Right ventricle myocardium superior (tissue), 1 donor: ENCODE results near the gene NELL1. TPM values are rescaled to one million over a fixed set of nuclear protein-coding genes. Genes with fewer than 3 reads are reported as not detected.

Experiments used
- ATAC-seq: fragments of 200-7000 bp; cut with Tn5 transposase; one replicate; pipeline ENCODE4 v1.9.1; 2020; ENCODE audit warnings: mild to moderate bottlenecking; ENCODE audit not compliant: poor library complexity
- DNase-seq: peaks from one replicate; pipeline ENCODE4 v3.0.0-alpha.2; 2020
- intact Hi-C: fragments of 100-400 bp; cut with DNase I; formaldehyde crosslinking; loops from one replicate; pipeline ENCODE4 v1.11.2; 2022
- total RNA-seq: library from RNA; stranded (reverse); fragmentation: NEBNext Ultra II Directional; extraction: Animal tissue kit (Norgen Biotek cat#: 25700); gene quantifications from one replicate; pipeline ENCODE4 v1.2.1, GENCODE V29; 2021
- donor health status: DM: no; HTN: yes; CAD: no; lungs with severe emphysema.

The NELL1 gene
- total RNA-seq, 1 donor from 2014 or later = not detected

- ATAC-seq (no peak), DNase-seq (no peak)
- intact Hi-C loops = no loop called here
Observed at GRCh38 chr11:20739577-20739976, 70.2 kb downstream of the NELL1 start.

DNA sequence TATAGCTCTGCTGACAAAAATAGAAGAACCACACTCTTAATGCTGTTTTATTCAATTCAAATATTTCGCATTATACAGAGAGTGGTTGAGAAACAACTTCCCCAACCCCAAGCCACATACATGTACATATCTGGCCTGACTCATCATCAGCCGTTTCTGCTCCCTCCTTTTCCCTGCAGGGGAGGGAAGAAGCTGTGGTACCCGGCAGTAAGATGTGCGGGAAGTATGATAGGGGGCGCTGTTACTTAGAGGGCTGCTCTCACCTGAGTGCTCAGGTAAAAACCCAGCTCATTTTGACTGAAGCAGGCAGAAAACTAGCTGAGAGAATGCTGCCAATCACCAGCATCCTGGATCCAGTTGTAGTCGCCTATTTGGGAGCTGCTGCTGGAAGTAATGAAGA is 85.5 kb downstream of the NELL1 start:
- DNase-seq = no peak
- intact Hi-C loops = no loop called here
- no peak for ATAC-seq

GRCh38 chr11:20759541-20759940 is 90.2 kb downstream of the NELL1 start:
- intact Hi-C loops = no loop called here
- ATAC-seq = no peak
- no peak for DNase-seq

DNA sequence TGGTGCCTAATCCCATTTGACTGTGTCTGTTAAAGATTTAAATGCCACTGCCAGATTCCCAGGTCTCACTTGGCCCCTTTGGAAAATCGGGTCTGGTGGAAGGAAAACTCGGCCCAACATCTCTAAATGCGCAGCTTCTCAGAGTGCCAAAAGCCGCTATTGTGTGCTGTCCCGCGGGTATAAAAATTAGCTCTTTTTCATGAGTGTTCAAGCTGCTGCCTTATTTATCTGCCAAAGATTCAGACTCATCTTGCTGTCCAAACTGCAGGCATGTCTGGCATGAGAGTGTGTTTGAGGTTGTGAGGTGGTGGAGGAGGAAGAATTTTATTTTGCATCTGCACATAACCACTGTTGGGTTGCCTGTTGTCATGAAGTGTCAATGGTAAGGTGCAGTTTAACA is 91.4 kb downstream of the NELL1 start:
- intact Hi-C loops = no loop called here
- DNase-seq (no peak), ATAC-seq (no peak)

DNA sequence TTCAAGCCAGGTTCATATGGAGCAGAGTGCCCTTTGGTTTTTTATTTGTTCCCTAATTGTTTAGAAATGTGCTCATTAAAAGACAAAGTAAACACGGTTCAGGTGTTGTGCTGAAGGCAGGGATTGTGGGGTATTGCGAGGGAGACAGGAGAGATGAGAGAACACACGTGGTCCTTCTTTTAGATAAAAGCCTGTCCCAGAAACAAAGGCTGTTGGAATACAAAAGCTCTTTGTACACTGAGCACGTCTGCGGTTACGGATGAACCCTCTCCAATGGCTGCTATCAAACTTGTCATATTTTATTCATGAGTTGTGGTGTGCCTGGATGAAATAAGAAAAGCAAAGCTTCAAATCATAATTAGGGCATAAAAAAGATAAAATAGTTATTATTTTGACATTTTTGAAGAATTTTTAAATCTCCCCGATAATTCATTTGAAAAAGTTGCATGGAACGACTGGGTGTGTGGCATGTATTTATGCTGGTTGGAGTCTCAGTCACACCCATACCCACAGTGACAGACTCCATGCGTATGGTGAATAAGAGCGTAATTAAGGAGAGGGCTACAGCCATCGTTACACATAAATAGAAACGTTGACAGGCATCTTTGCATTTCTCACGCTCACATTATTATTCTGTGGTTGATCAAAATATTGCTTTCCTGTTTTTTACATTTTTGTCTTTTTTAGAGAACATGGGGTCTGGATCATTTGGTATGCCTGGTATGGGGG is 92.9 kb downstream of the NELL1 start:
- DNase-seq (no peak), ATAC-seq (no peak)
- intact Hi-C loops = no loop called here

- DNase-seq (no peak), ATAC-seq (no peak)
- intact Hi-C loops = no loop called here
Observed at GRCh38 chr11:20762980-20763379, 93.6 kb downstream of the NELL1 start.

- DNase-seq (no peak), ATAC-seq (no peak)
- intact Hi-C loops = no loop called here
Observed at GRCh38 chr11:20770414-20770946, 101.1 kb downstream of the NELL1 start.

DNA sequence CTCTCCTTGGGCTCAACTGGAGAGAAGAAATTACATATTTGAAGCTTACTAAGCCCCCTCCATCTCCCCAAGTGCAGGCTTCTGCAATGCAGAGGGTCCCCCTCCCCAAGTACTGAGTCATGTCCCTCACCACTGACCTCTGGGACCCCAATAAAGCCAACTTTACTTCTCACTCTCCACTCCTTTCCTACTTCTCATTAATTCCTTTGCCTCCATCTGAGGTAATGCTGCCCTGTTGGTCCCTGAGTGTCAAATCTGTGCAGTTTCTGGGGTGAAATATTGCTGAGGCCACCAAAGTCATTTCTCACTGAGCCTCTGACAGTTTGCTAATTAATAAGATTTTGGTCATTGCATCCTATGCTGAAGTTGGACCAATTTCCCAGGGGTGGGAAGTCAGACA is 101.6 kb downstream of the NELL1 start:
- ATAC-seq (no peak), DNase-seq (no peak)
- intact Hi-C loops = no loop called here

GRCh38 chr11:20771681-20772080 is 102.3 kb downstream of the NELL1 start:
- intact Hi-C loops = no loop called here
- ATAC-seq (no peak), DNase-seq (no peak)

GRCh38 chr11:20775331-20775730 is 105.9 kb downstream of the NELL1 start:
- intact Hi-C loops = no loop called here
- ATAC-seq (no peak), DNase-seq (no peak)

DNA sequence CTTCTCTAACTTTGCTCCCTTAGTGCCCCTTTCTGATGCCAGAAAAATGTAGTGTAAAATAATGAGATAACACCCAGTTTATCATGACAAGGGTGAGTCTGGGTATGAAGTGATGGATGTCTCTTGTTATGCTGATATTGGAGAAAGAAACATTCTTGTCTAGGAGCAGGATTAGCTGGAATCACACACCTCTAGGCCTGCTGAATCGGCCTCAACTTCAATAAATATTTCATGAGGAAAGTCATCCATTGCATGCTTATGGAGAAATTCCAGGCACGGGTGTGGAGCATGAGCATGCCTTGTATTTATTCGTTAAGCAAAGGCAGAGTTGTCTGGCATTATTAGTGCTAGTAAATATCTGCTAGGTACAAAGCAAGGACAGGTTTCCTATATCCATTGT is 113.4 kb downstream of the NELL1 start:
- DNase-seq = no peak
- intact Hi-C loops = no loop called here

DNA sequence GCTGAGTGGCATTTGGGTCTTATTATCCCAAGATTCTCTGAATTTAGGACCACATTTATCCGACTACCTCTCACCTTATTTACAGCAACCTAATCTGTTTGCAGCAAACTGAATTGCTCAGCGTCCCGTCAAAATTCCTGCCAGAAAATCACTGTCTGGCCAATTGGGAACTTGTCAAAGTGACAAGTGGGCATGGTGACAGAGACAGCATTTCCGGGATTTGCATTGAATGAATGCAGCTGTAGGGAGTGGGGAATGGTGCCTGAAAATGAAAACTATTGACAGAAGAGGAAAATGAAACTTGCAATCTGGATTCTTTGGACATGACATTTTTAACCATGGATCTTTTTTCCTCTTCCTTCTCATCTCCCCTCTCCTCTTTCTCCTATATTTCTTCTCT is 113.8 kb downstream of the NELL1 start:
- ATAC-seq = no peak
- DNase-seq = no peak
- intact Hi-C loops = no loop called here

More for the DNA sequence above, 113.4 kb downstream of the NELL1 start:
- no peak for ATAC-seq

DNA sequence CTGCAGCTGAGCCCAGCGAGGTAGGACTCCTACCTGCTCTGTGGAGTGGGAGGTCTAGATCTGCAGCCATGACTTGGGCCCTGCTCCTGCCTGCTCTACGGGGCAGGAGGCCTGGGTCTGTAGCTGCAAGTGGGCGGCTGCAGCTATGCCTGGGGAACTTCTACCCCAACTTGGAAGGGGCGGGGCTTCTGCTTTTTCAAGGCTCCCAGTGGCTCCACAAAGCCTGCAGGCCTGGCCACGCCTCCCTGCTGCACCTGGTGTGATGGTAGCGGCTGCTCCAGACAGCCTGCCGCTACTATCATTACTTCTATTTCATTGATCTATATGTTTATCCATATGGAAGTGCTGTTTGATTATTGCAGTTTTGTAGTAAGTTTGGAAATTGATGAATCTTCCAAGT is 121.2 kb downstream of the NELL1 start:
- intact Hi-C loops = no loop called here
- ATAC-seq (no peak), DNase-seq (no peak)

GRCh38 chr11:20795005-20795404 is 125.6 kb downstream of the NELL1 start:
- no peak for ATAC-seq
- DNase-seq = no peak
- intact Hi-C loops = no loop called here

GRCh38 chr11:20808328-20808727 is 138.9 kb downstream of the NELL1 start:
- intact Hi-C loops = no loop called here
- ATAC-seq (no peak), DNase-seq (no peak)

- DNase-seq = no peak
- ATAC-seq = no peak
- intact Hi-C loops = no loop called here
Observed at GRCh38 chr11:20821046-20821445, 151.7 kb downstream of the NELL1 start.

- DNase-seq (no peak), ATAC-seq (no peak)
- intact Hi-C loops = no loop called here
Observed at GRCh38 chr11:20821470-20821869, 152.1 kb downstream of the NELL1 start.

DNA sequence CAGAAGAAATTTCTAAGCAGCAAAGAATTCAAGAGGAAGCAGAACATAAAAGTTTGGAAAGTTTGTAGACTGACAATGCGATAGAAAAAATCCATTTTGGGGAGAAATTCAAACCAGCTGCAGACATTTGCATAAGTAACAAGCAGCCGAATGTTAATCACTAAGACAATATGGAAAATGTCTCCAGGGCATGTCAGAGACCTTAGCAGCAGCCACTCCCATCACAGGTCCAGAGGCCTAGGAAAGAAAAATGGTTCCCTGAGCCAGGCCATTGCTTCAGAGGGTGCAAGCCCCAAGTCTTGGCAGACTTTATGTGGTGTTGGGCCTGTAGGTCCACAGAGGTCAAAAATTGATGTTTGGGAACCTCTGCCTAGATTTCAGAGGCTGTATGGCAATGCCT is 155.4 kb downstream of the NELL1 start:
- intact Hi-C loops = no loop called here
- ATAC-seq = no peak
- no peak for DNase-seq

- intact Hi-C loops = no loop called here
- DNase-seq (no peak), ATAC-seq (no peak)
Observed at GRCh38 chr11:20835561-20835960, 166.2 kb downstream of the NELL1 start.

DNA sequence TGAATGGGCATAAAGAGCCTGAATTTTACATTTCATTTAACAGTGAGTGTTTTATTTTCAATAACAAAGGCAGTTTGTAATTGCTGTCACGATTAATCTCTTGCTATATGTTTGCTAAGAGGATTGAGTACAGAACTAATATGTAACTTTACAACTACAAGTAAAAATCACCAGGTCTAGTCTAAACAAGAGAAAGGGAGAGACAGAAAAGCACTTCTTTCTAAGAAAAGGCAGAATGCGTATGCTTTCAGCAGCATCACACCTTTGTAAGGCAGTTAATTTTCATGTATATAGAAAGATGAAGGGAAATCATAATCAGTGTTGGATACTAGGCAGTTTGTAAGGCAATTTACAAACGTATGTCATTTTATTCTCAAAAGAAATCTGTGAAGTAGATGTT is 169.8 kb downstream of the NELL1 start:
- DNase-seq = no peak
- intact Hi-C loops = no loop called here
- no peak for ATAC-seq

- intact Hi-C loops = no loop called here
- DNase-seq (no peak), ATAC-seq (no peak)
Observed at GRCh38 chr11:20840341-20840740, 171.0 kb downstream of the NELL1 start.
